ENCODE data around the gene FIBCD1.
"Not testable (repeated sequence)": the region's sequence is repeated elsewhere in the genome, so short reads cannot be mapped to it uniquely, and the experiment has no call there.

FIBCD1 gene

DNA sequence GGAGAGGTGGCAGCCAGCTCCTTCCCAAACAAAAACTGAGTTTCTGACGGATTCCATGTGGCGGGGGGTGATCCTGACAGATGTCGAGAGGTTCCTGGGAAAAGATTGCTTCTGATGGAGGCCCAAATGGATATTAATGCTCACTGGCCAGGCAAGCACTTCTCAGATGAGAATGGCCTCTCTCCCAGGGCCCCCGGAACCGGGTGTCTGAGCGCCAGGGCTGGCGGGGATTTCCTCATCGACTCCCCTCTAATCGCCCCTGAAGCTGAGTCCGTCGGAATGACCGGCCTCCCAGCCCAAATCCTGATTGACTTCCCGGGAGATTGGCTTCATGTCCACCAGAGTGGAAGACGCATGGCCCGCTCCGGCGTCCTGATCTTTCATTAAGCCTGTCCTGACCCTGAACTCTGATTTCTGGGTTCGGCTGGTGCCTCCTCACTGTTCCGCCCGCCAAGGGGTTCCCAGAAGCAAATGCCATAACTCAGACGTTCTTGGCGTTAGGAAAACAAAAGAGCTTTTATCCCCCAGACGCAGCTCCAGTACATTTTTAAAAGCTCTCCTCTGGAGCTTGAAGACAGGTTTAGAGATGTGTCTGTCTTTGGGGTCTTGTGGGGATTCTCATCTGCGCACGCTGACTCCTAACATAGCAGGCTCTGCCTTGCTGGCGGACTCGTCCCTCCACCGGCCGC lies 17.6 kb downstream of the FIBCD1 start:
- no peak for DNase-seq

DNA sequence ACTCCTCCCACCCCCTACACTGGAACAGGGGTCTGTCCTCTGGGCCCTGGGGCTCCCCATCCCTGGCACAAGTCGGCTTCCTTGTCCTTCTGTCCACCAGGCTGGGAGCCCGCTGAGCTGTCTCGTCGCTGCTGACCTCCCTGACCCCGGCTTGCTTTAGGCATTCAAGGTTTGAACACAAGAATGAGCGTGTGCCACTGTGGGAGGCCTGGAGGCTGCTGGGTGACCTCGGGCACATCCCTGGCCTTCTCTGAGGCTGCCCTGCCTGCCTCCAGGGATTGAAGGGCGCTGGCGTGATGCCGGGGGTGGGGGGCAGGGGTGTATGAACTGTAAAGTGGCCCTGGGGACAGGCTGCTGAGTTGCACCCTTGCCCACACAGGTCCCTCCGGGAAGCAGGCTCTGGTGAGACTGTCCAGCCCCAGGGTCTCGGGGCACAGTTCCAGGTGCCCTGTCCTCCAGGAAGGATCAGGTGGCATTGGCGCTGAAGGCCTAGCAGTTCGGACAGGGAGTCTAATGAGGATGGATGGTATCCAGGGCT lies 18.2 kb downstream of the FIBCD1 start:
- DNase-seq: no peak

DNA sequence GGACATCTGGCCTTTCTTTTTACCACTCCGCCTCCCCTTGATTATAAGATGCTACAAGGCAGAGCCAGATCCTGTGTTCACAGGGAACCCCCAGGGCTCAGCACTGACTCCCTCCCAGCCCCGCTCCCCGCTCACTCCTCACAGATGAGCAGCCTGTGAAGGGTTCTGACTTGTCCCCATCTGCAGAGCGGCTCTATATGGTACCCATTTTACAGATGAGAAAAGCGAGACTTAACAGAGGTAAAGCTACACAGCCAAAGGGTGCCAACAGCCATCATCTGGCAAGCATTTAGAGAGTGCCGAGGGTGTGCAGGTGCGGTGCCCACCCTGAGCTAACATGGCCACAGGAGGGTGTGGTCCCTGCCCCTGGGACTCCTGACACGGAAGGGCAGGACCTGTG lies 18.8 kb downstream of the FIBCD1 start:
- DNase-seq: no peak

- DNase-seq: no peak
These were observed 19.4 kb downstream of the FIBCD1 start for GRCh38 chr9:130919559-130920145.

DNA sequence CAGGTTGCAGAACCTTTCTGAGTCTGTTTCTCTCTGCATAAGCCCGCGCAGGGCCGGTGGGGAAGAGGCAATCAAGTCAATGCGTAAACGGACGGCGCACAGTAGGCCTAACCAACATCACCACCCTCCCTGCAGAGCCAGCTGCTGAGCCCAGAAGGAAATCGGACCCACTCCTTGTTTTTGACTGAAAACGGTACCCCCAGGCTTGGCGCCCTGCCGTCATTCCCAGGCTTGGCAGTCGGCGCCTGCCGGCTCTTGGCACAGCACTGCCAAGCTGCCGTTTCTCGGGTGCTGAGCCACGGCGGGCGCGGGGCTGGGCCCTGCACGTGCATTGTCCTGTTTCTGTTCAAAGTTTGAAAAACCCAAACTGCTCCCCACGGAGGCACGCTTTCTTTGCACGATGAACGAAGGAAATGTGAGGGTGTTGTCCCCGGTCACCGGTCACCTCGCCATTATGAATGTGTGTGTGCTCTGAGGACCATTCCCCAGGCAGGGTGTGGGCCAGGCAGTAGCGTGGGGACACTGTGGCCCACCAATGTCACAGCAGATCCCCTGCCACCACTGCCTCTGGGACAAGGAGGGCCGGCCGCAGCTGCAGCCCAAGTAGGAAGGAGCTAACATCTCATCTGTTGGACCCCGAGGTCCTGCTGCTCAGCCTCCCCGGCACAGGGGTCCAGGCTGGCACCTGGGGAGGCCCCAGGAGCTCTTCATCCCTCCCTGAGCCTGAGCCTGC lies 20.1 kb downstream of the FIBCD1 start:
- DNase-seq: no peak

DNA sequence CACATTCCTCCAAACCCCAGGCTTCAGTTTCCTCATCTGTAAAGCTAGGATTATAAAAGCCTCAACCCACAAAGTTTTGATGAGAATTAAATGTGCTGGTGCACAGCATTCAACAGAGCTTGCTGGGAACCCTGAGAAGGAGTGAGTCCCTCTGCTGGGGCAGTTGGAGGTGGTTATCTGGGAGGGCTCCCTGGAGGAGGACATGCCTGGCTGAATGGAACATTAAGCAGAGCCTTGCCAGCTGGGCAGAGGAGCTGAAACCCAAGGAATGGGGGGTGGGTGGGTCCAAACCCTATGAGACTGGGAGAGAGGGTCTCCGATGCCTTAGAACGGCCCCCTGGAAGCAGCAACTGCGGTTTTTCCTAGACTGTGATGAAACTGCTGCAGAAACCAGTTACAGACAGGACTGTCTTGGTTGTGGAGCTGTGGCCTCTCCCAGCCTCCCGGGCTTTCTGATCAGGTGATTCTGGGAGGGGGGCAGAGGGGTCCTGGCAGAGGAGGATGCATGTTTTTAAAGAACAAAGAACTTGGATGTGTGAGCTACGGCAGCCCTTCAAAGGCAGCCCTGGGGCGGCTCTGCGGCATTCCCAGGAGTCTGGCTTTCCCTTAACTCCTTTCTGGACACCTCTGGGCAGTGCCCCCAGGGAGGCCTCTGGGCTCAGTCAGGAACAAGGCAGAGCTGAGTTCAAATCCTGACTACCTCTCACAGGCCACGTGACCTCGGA lies 20.8 kb downstream of the FIBCD1 start:
- no peak for DNase-seq

DNA sequence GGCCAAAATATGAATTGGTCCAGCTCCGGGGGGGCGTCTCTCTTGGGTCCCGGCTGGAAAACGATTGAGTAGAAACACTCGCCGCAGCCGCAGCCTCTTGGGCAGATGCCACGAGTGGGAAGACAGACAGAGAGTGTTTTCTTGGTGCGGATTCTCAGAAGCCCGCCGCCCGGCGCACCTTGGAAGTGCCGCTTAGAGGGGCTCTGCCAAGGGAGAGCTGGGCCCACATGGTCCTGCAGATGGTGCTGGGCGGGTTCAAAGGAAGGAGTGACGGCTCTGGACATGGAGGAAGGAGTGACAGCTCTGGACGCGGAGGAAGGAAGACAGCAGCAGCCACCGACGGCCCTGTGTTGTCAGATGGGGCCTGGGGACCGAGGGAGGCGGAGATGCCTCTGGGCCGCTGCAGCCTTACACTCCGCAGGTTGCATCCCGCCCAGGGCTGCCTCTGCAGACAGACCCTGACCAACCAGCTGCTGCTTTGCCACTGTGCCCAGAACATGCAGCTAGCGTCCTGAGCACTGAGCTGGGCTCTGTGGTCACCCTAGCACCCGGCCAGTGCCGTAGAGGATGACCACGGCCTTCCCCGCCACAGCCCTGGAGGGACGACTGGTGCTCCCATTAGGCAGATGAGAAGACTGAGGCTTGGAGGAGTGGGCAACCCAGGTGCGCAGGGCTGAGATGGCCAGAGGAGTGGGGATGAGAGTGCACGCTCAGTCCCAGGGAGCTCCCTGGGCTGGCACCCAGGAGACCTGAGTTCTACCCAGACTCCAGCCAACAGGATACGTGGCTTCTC lies 21.7 kb downstream of the FIBCD1 start:
- DNase-seq: no peak

DNA sequence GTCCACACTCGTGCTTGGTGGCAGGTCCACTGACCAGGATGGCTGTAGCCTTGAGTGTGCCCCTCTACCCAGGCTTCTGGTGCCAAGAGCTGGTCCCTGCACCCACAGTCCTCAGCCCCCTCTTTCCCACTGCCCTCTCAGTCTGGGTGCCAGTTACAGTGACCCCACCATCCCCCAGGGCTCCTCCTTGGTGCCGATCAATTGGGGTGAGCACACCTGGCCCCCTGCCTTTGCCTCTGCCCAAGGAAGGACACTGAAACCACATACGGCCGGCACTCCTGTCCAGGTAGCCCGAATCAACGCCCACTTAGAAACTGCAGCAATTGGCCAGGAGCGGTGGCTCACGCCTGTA lies 24.0 kb downstream of the FIBCD1 start:
- DNase-seq: no peak

GRCh38 chr9:130914417-130915095 lies 24.5 kb downstream of the FIBCD1 start:
- no peak for DNase-seq

- no peak for DNase-seq
These were observed 25.2 kb downstream of the FIBCD1 start for GRCh38 chr9:130913599-130914416.

GRCh38 chr9:130912932-130913598 lies 26.0 kb downstream of the FIBCD1 start:
- no peak for DNase-seq

DNA sequence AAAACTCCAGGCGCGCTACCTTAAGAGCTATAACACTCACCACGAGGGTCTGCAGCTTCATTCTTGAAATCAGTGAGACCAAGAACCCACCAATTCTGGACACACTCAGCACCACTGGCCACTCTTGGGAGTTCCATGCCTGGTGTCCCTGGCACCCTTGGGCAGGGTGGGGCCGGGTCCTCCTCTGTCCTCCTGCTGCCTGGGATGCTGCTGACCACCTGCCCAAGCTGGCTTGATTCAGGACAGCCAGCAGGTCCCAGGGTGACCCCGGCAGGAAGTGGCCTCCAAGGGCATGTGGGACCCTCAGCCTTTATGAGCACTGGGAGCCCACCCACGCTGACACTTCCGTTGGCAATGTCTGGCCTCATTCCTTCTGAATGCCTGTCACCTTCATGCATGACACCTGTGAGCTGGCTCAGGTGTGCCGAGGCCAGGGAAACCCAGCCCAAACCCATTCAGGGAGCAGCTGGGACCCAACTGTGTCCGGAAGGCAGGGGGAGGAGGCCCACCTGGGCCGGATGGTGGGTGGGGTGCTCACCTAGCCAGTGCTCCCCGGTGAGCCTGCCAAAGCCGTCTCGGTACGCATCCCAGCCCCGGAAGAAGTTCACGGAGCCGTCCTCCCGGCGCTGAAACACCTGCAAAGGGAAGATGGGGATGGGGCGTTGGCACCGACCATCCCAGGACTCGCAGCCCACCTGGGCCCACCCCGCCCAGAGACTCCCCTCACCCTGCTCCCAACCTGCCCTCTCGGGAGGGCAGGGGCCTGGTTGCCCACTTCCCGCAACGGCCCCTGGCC lies 27.6 kb downstream of the FIBCD1 start:
- DNase-seq: no peak

DNA sequence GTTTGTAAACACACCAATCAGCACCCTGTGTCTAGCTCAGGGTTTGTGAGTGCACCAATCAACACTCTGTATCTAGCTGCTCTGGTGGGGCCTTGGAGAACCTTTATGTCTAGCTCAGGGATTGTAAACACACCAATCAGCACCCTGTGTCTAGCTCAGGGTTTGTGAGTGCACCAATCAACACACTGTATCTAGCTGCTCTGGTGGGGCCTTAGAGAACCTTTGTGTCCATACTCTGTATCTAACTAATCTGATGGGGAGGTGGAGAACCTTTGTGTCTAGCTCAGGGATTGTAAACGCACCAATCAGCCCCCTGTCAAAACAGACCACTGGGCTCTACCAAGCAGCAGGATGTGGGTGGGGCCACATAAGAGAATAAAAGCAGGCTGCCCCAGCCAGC lies 28.4 kb downstream of the FIBCD1 start:
- not testable (repeated sequence) for DNase-seq

DNA sequence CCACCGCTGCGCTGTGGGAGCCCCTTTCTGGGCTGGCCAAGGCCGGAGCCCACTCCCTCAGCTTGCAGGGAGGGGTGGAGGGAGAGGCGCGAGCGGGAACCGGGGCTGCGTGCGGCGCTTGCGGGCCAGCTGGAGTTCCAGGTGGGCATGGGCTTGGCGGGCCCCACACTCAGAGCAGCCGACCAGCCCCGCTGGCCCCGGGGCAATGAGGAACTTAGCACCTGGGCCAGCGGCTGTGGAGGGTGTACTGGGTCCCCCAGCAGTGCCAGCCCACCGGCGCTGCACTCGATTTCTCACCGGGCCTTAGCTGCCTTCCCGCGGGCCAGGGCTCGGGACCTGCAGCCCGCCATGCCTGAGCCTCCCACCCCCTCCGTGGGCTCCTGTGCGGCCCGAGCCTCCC lies 29.0 kb downstream of the FIBCD1 start:
- DNase-seq: not testable (repeated sequence)

- no peak for DNase-seq
These were observed 30.1 kb downstream of the FIBCD1 start for GRCh38 chr9:130908878-130909355.

- DNase-seq: no peak
These were observed 30.7 kb downstream of the FIBCD1 start for GRCh38 chr9:130908146-130908877.

DNA sequence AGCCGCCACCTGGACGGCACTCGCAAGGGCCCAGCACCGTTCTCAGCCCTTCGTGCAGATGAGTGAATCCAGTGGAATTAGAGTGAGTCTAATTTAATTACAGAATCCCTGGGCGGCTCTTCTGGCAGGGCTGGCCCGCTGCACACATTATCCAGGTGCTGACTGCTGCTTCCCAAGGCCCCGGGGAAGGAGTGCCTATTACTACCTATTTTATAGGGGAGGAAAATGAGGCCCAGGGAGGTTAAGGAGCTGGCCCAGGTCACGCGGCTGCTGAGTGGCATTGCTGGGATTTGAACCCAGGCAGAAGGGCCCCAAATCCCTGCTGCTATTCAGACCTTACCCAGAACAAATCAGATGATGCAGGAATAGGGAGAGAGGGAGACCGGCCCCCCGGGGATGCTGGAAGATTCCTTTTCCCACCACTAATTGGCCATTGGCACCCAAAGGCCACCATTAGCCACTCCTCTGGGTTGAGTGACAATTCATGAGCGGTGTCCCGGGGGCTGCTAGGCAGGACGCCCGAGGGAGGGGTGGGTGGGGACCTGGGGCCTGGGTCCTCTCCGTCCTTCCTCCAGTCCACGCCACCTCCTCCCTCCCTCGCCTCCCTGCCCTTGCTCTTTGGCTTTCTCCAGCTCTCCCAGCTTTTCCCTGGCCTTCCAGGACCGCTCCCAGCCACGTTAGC lies 32.2 kb downstream of the FIBCD1 start:
- DNase-seq: no peak
